GM21423 (cell line): ENCODE results near the gene SDCCAG8.

Experiments
- ATAC-seq: cut with Tn5 transposase; IDR thresholded peaks from one replicate; pipeline ENCODE4 v1.9.1; 2021; ENCODE audit warnings: mild to moderate bottlenecking, moderate library complexity; ENCODE audit not compliant: unreplicated experiment

SDCCAG8 gene

GRCh38 chr1:243415663-243416408, 160.0 kb downstream of the SDCCAG8 start:
- no peak for ATAC-seq

- no peak for ATAC-seq
Observed at GRCh38 chr1:243416495-243416894, 160.7 kb downstream of the SDCCAG8 start.

- ATAC-seq: no peak
Observed at GRCh38 chr1:243420016-243420945, 164.4 kb downstream of the SDCCAG8 start.

- no peak for ATAC-seq
Observed at GRCh38 chr1:243420946-243421685, 165.3 kb downstream of the SDCCAG8 start.

- ATAC-seq: peak; percentile 92
Observed at GRCh38 chr1:243421784-243422183, 165.9 kb downstream of the SDCCAG8 start.

GRCh38 chr1:243422362-243422761, 166.5 kb downstream of the SDCCAG8 start:
- no peak for ATAC-seq

- ATAC-seq: no peak
Observed at GRCh38 chr1:243428084-243428483, 172.2 kb downstream of the SDCCAG8 start.

- ATAC-seq: no peak
Observed at GRCh38 chr1:243428617-243429342, 172.9 kb downstream of the SDCCAG8 start.

GRCh38 chr1:243431591-243431990, 175.8 kb downstream of the SDCCAG8 start:
- no peak for ATAC-seq

- ATAC-seq: no peak
Observed at GRCh38 chr1:243432136-243432535, 176.3 kb downstream of the SDCCAG8 start.

GRCh38 chr1:243433737-243434370, 178.0 kb downstream of the SDCCAG8 start:
- ATAC-seq: no peak

GRCh38 chr1:243434594-243434993, 178.8 kb downstream of the SDCCAG8 start:
- no peak for ATAC-seq

GRCh38 chr1:243435836-243436235, 180.0 kb downstream of the SDCCAG8 start:
- no peak for ATAC-seq

- ATAC-seq: no peak
Observed at GRCh38 chr1:243438146-243438545, 182.3 kb downstream of the SDCCAG8 start.

GRCh38 chr1:243438815-243439214, 183.0 kb downstream of the SDCCAG8 start:
- ATAC-seq: no peak

GRCh38 chr1:243440406-243440805, 184.6 kb downstream of the SDCCAG8 start:
- ATAC-seq: no peak

- ATAC-seq: no peak
Observed at GRCh38 chr1:243441601-243442000, 185.8 kb downstream of the SDCCAG8 start.

- no peak for ATAC-seq
Observed at GRCh38 chr1:243443557-243443956, 187.7 kb downstream of the SDCCAG8 start.

- no peak for ATAC-seq
Observed at GRCh38 chr1:243447347-243447746, 191.5 kb downstream of the SDCCAG8 start.

GRCh38 chr1:243447844-243448243, 192.0 kb downstream of the SDCCAG8 start:
- ATAC-seq: no peak
